KOPT-K1 (cell line): ENCODE results near the gene ZBTB2.

Source experiments
- H3K27ac ChIP-seq: fragments of 200-600 bp; sonication (generic); 2 replicates; pipeline ENCODE4 v1.5.1; 2016; ENCODE audit warnings: antibody characterized with exemption, mild to moderate bottlenecking, low read depth, low read length; ENCODE audit not compliant: poor library complexity, severe bottlenecking
- H3K36me3 ChIP-seq: fragments of 200-600 bp; sonication (generic); 2 replicates; pipeline ENCODE4 v1.5.1; 2017; ENCODE audit warnings: antibody characterized with exemption, mild to moderate bottlenecking, low read length, moderate library complexity; ENCODE audit not compliant: insufficient read depth
- H3K9me3 ChIP-seq: fragments of 200-600 bp; sonication (generic); 2 replicates; pipeline ENCODE4 v1.5.1; 2017; ENCODE audit warnings: antibody characterized with exemption, low read length, mild to moderate bottlenecking; ENCODE audit not compliant: insufficient read depth, poor library complexity, severe bottlenecking

Gene ZBTB2

GRCh38 chr6:151413372-151414145 is 22.2 kb upstream of the ZBTB2 start:
- Histone ChIP-seq H3K36me3 (peaks cover 99% of the 10 kb centered on the region), H3K9me3 (no peaks in the 10 kb centered on the region), H3K27ac (no peak overlapping the region)

- Histone ChIP-seq H3K9me3 (no peaks in the 10 kb centered on the region), H3K36me3 (peaks cover 99% of the 10 kb centered on the region), H3K27ac (no peak overlapping the region)
These were observed 21.6 kb upstream of the ZBTB2 start for GRCh38 chr6:151412909-151413308.

- peaks cover 98% of the 10 kb centered on the region for H3K36me3 ChIP-seq
- no peaks in the 10 kb centered on the region for H3K9me3 ChIP-seq
- H3K27ac ChIP-seq, result no peak overlapping the region
These were observed 18.3 kb upstream of the ZBTB2 start for GRCh38 chr6:151409679-151410078.

- Histone ChIP-seq H3K27ac (no peak overlapping the region), H3K36me3 (peaks cover 98% of the 10 kb centered on the region), H3K9me3 (no peaks in the 10 kb centered on the region)
These were observed 17.9 kb upstream of the ZBTB2 start for GRCh38 chr6:151409260-151409659.

- Histone ChIP-seq H3K36me3 (peaks cover 98% of the 10 kb centered on the region), H3K9me3 (no peaks in the 10 kb centered on the region), H3K27ac (no peak overlapping the region)
These were observed 17.5 kb upstream of the ZBTB2 start for GRCh38 chr6:151408858-151409257.

GRCh38 chr6:151403919-151404308 is 12.6 kb upstream of the ZBTB2 start:
- Histone ChIP-seq H3K27ac (no peak overlapping the region), H3K36me3 (peaks cover 88% of the 10 kb centered on the region)

GRCh38 chr6:151402228-151402627 is 10.9 kb upstream of the ZBTB2 start:
- H3K27ac ChIP-seq, result no peak overlapping the region

More at GRCh38 chr6:151403919-151404308, 12.6 kb upstream of the ZBTB2 start:
- no peaks in the 10 kb centered on the region for H3K9me3 ChIP-seq

GRCh38 chr6:151400473-151400872 is 9.1 kb upstream of the ZBTB2 start:
- Histone ChIP-seq H3K27ac (no peak overlapping the region), H3K36me3 (peaks cover 75% of the 10 kb centered on the region), H3K9me3 (no peaks in the 10 kb centered on the region)

More at GRCh38 chr6:151402228-151402627, 10.9 kb upstream of the ZBTB2 start:
- Histone ChIP-seq H3K9me3 (no peaks in the 10 kb centered on the region), H3K36me3 (peaks cover 88% of the 10 kb centered on the region)

- Histone ChIP-seq H3K36me3 (peaks cover 75% of the 10 kb centered on the region), H3K27ac (no peak overlapping the region)
These were observed 8.3 kb upstream of the ZBTB2 start for GRCh38 chr6:151399679-151400078.

GRCh38 chr6:151393410-151393809 is 2.1 kb upstream of the ZBTB2 start:
- Histone ChIP-seq H3K36me3 (peaks cover 39% of the 10 kb centered on the region; the same call in 1 of the 2 replicates), H3K9me3 (no peaks in the 10 kb centered on the region), H3K27ac (peak overlapping the region; percentile 93)

More at GRCh38 chr6:151399679-151400078, 8.3 kb upstream of the ZBTB2 start:
- no peaks in the 10 kb centered on the region for H3K9me3 ChIP-seq

GRCh38 chr6:151392427-151392826 is 1.1 kb upstream of the ZBTB2 start:
- peak overlapping the region; percentile 93 for H3K27ac ChIP-seq
- no peaks in the 10 kb centered on the region for H3K9me3 ChIP-seq
- peaks cover 32% of the 10 kb centered on the region for H3K36me3 ChIP-seq

GRCh38 chr6:151390851-151391470 is 398 bp downstream of the ZBTB2 start:
- Histone ChIP-seq H3K9me3 (no peaks in the 10 kb centered on the region), H3K36me3 (peaks cover 36% of the 10 kb centered on the region), H3K27ac (peak overlapping the region; percentile 93)

- H3K27ac ChIP-seq, result peak overlapping the region; percentile 93
These were observed 996 bp downstream of the ZBTB2 start for GRCh38 chr6:151390276-151390850.

GRCh38 chr6:151389618-151390275 is 1.6 kb downstream of the ZBTB2 start:
- Histone ChIP-seq H3K9me3 (no peaks in the 10 kb centered on the region), H3K36me3 (peaks cover 27% of the 10 kb centered on the region), H3K27ac (peak overlapping the region; percentile 93)

More at GRCh38 chr6:151390276-151390850, 996 bp downstream of the ZBTB2 start:
- H3K9me3 ChIP-seq, result no peaks in the 10 kb centered on the region
- H3K36me3 ChIP-seq, result peaks cover 33% of the 10 kb centered on the region
